SK-N-SH treated with all-trans-retinoic acid at 6 μM for 48 hours (cell line): ENCODE measurements around the gene DNAH3.

Experiments used
- ATAC-seq: fragments of 200-7000 bp; cut with Tn5 transposase; 3 replicates; pipeline ENCODE4 v1.9.1; 2020; ENCODE audit warnings: mild to moderate bottlenecking, moderate library complexity
- ARNTL ChIP-seq: fragments of 450-650 bp; formaldehyde crosslinking; IDR thresholded peaks from 2 replicates; pipeline ENCODE4 v1.5.0; 2020; ENCODE audit warnings: low read depth, mild to moderate bottlenecking, moderate library complexity, borderline replicate concordance
- BACH2 ChIP-seq: fragments of 250-450 bp; sonication (Bioruptor Pico); IDR thresholded peaks from 2 replicates; pipeline ENCODE4 v1.9.0; 2021; ENCODE audit warnings: mild to moderate bottlenecking, borderline replicate concordance
- CREB5 ChIP-seq: fragments of 250-450 bp; sonication (Bioruptor Pico); IDR thresholded peaks from 2 replicates; pipeline ENCODE4 v1.5.1; 2020; ENCODE audit warnings: low read depth, mild to moderate bottlenecking, moderate library complexity
- CSDC2 ChIP-seq: fragments of 250-450 bp; sonication (Bioruptor Pico); IDR thresholded peaks from 2 replicates; pipeline ENCODE4 v1.5.0; 2020; ENCODE audit warnings: mild to moderate bottlenecking, moderate library complexity
- CSRNP3 ChIP-seq: fragments of 250-450 bp; sonication (Bioruptor Pico); IDR thresholded peaks from 2 replicates; pipeline ENCODE4 v1.5.1; 2021; ENCODE audit warnings: mild to moderate bottlenecking, moderate library complexity
- ESRRG ChIP-seq: fragments of 250-450 bp; sonication (Bioruptor Pico); IDR thresholded peaks from 2 replicates; pipeline ENCODE4 v1.6.1; 2021; ENCODE audit warnings: mild to moderate bottlenecking
- GLIS3 ChIP-seq: fragments of 250-450 bp; sonication (Bioruptor Pico); IDR thresholded peaks from 2 replicates; pipeline ENCODE4 v1.5.0; 2020; ENCODE audit warnings: mild to moderate bottlenecking, moderate library complexity
- OSR1 ChIP-seq: fragments of 250-450 bp; sonication (Bioruptor Pico); IDR thresholded peaks from 2 replicates; pipeline ENCODE4 v1.8.0; 2022; ENCODE audit warnings: moderate library complexity, mild to moderate bottlenecking, inconsistent platforms
- POU6F1 ChIP-seq: fragments of 250-450 bp; sonication (Bioruptor Pico); IDR thresholded peaks from 2 replicates; pipeline ENCODE4 v1.8.0; 2021; ENCODE audit warnings: low read depth, mild to moderate bottlenecking, moderate library complexity, borderline replicate concordance
- PPARA ChIP-seq: fragments of 250-450 bp; sonication (Bioruptor Pico); IDR thresholded peaks from 2 replicates; pipeline ENCODE4 v1.5.0; 2020; ENCODE audit warnings: mild to moderate bottlenecking, borderline replicate concordance
- RARB ChIP-seq: fragments of 250-450 bp; sonication (Bioruptor Pico); IDR thresholded peaks from 2 replicates; pipeline ENCODE4 v1.8.0; 2021; ENCODE audit warnings: mild to moderate bottlenecking, moderate library complexity
- SNAI2 ChIP-seq: fragments of 250-450 bp; sonication (Bioruptor Pico); IDR thresholded peaks from 2 replicates; pipeline ENCODE4 v1.5.0; 2020; ENCODE audit warnings: mild to moderate bottlenecking, moderate library complexity
- TCF4 ChIP-seq: fragments of 250-450 bp; sonication (Bioruptor Pico); IDR thresholded peaks from 2 replicates; pipeline ENCODE4 v1.8.0; 2021; ENCODE audit warnings: mild to moderate bottlenecking, moderate library complexity, borderline replicate concordance
- TOX ChIP-seq: fragments of 250-450 bp; sonication (Bioruptor Pico); IDR thresholded peaks from 2 replicates; pipeline ENCODE4 v1.8.0; 2021; ENCODE audit warnings: mild to moderate bottlenecking, moderate library complexity, borderline replicate concordance
- ZC3H10 ChIP-seq: fragments of 250-450 bp; sonication (Bioruptor Pico); IDR thresholded peaks from 2 replicates; pipeline ENCODE4 v1.5.1; 2021; ENCODE audit warnings: mild to moderate bottlenecking, moderate library complexity
- ZFP3 ChIP-seq: fragments of 250-450 bp; sonication (Bioruptor Pico); IDR thresholded peaks from 2 replicates; pipeline ENCODE4 v1.5.0; 2020; ENCODE audit warnings: mild to moderate bottlenecking, moderate library complexity
- ZFP30 ChIP-seq: fragments of 450-650 bp; formaldehyde crosslinking; IDR thresholded peaks from 2 replicates; pipeline ENCODE4 v1.5.0; 2022; ENCODE audit warnings: mild to moderate bottlenecking, moderate library complexity
- ZNF565 ChIP-seq: fragments of 450-650 bp; formaldehyde crosslinking; conservative IDR thresholded peaks from 2 replicates; pipeline ENCODE4 v1.5.0; 2020; ENCODE audit warnings: low read depth, mild to moderate bottlenecking, moderate library complexity
- ZNF70 ChIP-seq: fragments of 450-650 bp; formaldehyde crosslinking; IDR thresholded peaks from 2 replicates; pipeline ENCODE4 v1.5.0; 2020; ENCODE audit warnings: mild to moderate bottlenecking, moderate library complexity
- ZNF8 ChIP-seq: fragments of 450-650 bp; formaldehyde crosslinking; IDR thresholded peaks from 2 replicates; pipeline ENCODE4 v1.5.0; 2020; ENCODE audit warnings: mild to moderate bottlenecking, moderate library complexity
- TF ChIP-seq, protein P1 (sequence below): fragments of 250-450 bp; sonication (Bioruptor Pico); IDR thresholded peaks from 2 replicates; pipeline ENCODE4 v1.8.0; 2020; ENCODE audit warnings: mild to moderate bottlenecking, moderate library complexity, borderline replicate concordance

The DNAH3 gene

GRCh38 chr16:21060027-21060510 lies 90.6 kb downstream of the DNAH3 start:
- ATAC-seq, result no peak
- TF ChIP-seq GLIS3 (CRISPR knock-in tag), result no peak
- TF ChIP-seq CSDC2 (CRISPR knock-in tag), result no peak
- TF ChIP-seq ARNTL (CRISPR knock-in tag), result no peak
- no peak for TF ChIP-seq PPARA
- no peak for TF ChIP-seq ZFP30 (CRISPR knock-in tag)
- TF ChIP-seq RARB (CRISPR knock-in tag), result no peak
- TF ChIP-seq ESRRG (CRISPR knock-in tag), result no peak
- no peak for TF ChIP-seq SNAI2 (CRISPR knock-in tag)
- TF ChIP-seq ZNF8 (CRISPR knock-in tag), result no peak
- no peak for TF ChIP-seq ZNF70 (CRISPR knock-in tag)
- TF ChIP-seq POU6F1, result no peak
- TF ChIP-seq CREB5, result no peak

DNA sequence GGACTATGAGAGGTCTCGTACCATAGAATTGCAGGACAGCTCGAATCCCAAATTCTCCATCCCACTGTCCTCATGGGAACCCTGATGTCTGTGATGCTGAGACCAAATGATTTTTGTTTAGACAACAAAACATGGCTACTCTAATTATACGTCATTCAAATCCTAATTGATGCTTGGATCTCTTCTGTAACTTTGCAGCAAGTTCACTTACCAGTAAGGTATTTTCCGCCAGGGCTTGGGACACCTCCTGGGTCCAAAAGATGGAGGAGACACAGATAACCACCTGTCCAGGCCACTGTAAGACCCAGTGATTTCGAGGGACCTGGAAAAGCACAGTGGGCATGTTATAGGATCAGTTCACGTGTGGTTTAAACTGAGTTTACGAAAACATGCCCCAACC lies 92.8 kb downstream of the DNAH3 start:
- TF ChIP-seq ZC3H10 (CRISPR knock-in tag) (no peak), GLIS3 (CRISPR knock-in tag) (no peak), ZFP3 (CRISPR knock-in tag) (no peak), TOX (CRISPR knock-in tag) (no peak), CSDC2 (CRISPR knock-in tag) (no peak), BACH2 (CRISPR knock-in tag) (no peak), CSRNP3 (CRISPR knock-in tag) (no peak), ZNF70 (CRISPR knock-in tag) (no peak), PPARA (no peak), CREB5 (no peak)
- TF ChIP-seq, protein P1, sequence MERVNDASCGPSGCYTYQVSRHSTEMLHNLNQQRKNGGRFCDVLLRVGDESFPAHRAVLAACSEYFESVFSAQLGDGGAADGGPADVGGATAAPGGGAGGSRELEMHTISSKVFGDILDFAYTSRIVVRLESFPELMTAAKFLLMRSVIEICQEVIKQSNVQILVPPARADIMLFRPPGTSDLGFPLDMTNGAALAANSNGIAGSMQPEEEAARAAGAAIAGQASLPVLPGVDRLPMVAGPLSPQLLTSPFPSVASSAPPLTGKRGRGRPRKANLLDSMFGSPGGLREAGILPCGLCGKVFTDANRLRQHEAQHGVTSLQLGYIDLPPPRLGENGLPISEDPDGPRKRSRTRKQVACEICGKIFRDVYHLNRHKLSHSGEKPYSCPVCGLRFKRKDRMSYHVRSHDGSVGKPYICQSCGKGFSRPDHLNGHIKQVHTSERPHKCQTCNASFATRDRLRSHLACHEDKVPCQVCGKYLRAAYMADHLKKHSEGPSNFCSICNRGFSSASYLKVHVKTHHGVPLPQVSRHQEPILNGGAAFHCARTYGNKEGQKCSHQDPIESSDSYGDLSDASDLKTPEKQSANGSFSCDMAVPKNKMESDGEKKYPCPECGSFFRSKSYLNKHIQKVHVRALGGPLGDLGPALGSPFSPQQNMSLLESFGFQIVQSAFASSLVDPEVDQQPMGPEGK, result no peak
- no peak for ATAC-seq

DNA sequence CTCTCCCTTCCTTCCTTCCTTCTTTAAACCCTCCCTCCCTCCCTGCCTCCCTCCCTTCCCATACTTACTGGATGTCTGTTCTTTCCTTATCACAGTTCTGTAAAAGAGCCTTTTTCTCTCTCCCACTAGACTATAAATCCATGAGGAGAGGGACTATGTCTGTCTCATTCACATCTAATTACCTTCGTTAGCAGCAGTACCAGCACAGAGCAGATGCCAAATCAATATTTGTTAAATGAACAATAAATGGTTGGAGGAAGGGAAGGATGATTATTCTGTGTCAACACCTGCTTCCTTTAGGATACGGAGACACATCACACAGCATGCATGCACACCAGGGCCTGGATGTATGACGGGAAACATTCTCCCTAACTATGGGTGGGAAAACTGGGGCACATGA lies 94.2 kb downstream of the DNAH3 start:
- ATAC-seq, result no peak
- TF ChIP-seq, protein P1, result no peak
- TF ChIP-seq ZNF70 (CRISPR knock-in tag) (no peak), CSRNP3 (CRISPR knock-in tag) (no peak), ZC3H10 (CRISPR knock-in tag) (no peak), ZNF565 (no peak), BACH2 (CRISPR knock-in tag) (no peak), CSDC2 (CRISPR knock-in tag) (no peak), TCF4 (CRISPR knock-in tag) (no peak), ZFP30 (CRISPR knock-in tag) (no peak), POU6F1 (no peak), OSR1 (CRISPR knock-in tag) (no peak), GLIS3 (CRISPR knock-in tag) (no peak), RARB (CRISPR knock-in tag) (no peak), SNAI2 (CRISPR knock-in tag) (no peak), TOX (CRISPR knock-in tag) (no peak), ZFP3 (CRISPR knock-in tag) (no peak), PPARA (no peak)
